GM18507 (cell line): Measurements from ENCODE around the gene ZNF799.
"Not testable (repeated sequence)": the region's sequence is repeated elsewhere in the genome, so short reads cannot be mapped to it uniquely, and the experiment has no call there.

Experiments used
- DNase-seq: peaks from one replicate; pipeline ENCODE4 v3.0.0; 2011; ENCODE audit warnings: low read depth; ENCODE audit not compliant: insufficient read length; ENCODE audit errors: extremely low spot score
- FAIRE-seq: peaks from 2 replicates; lab custom pipeline; 2011; peaks lifted over from hg19 to GRCh38; lab: Jason Lieb, UNC

ZNF799 gene

DNA sequence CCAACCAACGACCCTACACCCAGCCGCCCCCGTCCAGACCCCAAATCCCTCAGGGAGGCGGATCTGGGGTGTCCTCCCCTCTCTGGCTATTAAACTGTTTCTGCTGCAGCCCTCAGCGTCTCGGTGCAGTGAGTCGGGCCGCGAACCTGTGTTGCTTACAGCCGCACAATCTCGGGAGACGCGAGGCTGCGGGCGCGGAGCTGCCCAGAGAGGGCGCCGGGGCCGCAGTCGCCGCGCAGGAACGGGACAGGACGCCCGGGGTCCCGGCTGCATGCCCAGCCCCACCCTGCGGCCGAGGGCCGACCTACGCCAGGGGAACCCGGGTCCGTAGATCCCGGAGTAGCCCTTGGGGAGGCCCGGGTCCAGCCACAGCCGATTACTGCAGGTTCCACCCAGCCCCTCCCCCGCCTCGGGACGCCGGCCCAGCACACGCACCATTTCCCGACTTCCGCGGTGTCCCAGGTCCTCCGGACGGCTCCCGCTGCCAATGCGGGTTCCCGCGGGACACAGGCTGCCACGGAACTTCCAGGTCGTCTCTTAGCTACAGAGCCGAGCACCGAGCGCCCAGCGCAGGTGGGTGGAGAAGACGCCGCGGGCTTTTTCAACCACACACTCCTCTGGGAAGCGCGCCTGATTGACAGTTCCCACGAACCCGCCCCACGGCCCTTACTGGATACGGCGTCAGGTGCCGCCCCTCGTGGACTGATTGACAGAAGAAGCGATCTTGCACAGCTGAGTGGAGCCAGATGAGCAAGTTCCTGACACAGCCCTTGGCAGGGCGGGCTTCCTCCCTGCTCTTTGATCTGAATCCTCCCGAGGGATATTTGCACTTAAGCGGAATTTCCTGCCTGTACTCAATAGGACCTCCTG is at the start of gene ZNF799:
Gene ZNF799, minus strand, starts transcription at position 639 of the 870 bp plus-strand sequence. Its CDS starts 201 bp downstream, at position 438.
- FAIRE-seq (peak; percentile 93), DNase-seq (peak; percentile 58)

DNA sequence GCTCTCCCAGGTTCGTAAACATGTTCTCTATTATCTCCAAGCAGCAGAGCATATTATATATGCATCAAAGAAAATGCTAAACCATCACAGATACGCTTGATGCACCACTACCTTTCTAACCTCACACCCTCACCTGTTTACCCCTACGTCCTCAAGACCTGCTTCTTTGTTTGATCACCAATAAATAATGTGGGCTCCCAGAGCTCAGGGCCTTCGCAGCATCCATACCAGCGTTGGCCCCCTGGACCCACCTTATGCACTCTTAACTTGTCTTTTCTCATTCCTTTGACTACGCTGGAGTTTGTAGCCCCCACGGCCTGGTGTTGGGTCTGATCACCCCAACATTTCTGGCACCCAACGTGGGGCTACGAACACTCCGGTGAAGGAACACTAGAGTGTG is 49.8 kb upstream of the ZNF799 start:
- no peak for FAIRE-seq
- DNase-seq = no peak

DNA sequence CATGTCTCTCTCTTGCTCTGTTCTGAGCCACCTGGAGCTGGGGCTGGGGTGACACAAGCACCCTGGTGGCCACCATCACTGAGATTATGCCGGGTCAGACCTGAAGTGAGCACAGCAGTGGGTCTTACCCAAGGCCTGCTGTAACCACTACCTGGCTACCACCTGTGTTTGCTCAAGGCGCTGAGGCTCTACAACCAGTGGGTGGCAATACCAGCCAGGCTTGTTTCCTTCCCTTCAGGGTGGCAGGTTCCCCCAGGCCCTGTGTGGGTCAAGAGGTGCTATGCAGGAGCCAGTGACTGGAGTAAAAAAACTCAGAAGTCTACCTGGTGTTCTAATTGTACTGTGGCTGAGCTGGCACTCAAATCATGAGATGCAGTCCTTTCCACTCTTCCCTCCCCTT is 47.7 kb upstream of the ZNF799 start:
- FAIRE-seq (no peak), DNase-seq (no peak)

DNA sequence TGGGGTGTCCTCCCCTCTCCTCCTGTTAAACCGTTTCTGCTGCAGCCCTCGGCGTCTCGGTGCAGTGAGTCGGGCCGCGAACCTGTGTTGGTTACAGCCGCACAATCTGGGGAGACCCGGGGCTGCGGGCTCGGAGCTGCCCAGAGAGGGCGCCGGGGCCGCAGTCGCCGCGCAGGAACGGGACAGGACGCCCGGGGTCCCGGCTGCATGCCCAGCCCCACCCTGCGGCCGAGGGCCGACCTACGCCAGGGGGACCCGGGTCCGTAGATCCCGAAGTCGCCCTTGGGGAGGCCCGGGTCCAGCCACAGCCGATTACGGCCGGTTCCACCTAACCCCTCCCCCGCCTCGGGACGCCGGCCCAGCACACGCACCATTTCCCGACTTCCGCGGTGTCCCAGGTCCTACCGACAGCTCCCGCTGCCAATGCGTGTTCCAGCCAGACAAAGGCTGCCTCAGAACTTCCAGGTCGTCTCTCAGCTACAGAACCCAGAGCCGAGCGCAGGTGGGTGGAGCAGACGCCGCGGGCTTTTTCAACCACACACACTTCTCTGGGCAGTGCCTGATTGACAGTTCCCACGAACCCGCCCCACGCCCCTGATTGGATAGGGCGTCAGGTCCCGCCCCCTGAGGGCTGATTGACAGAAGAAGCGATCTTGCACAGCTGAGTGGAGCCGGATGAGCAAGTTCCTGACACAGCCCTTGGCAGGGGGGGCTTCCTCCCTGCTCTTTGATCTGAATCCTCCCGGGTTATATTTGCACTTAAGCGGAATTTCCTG is 39.7 kb upstream of the ZNF799 start, which contains the start of gene ZNF443:
Gene ZNF443, minus strand, starts transcription at position 481 of the 776 bp plus-strand sequence. Its CDS starts 107 bp downstream, at position 374.
- FAIRE-seq = peak; percentile 99
- peak; percentile 76 for DNase-seq

DNA sequence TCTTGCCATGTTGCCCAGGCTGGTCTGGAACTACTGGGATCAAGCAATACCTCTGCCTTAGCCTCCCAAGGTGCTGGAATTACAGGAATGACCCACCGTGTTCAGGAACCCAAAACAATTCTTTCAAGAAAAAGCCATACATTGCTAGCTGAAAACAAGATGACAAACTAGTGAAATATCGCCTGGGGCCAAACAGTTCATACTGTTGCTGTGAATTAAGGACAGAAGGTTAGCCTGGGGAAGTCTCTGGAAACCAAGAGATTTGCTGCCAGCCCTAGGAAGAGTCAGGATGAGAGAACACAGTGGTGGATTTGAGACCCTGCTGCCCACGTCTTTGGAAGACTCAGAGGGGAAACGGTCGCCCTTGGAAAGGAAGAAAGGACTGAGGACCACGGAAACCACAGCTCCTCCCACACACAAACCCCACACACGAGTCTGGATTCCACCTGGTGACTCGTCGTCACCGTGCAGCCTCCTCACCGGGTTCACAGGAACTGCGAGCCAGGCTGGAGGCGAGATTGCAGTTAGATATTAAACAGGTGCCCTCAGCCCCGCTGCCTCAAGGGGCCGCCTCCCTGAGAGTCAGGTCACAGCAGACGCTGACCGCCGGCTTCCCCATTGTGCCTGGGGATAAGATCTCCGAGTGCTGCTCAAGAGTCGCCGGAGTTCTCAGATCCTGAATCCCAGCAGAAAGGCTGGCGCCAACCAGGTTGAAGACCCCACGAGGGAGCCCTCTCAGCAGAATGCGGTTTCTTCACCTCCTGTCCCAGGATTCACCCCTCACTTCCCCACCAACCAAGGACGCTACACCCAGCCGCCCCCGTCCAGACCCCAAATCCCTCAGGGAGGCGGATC is 38.8 kb upstream of the ZNF799 start:
- FAIRE-seq = peak; percentile 97
- not testable (repeated sequence) for DNase-seq

DNA sequence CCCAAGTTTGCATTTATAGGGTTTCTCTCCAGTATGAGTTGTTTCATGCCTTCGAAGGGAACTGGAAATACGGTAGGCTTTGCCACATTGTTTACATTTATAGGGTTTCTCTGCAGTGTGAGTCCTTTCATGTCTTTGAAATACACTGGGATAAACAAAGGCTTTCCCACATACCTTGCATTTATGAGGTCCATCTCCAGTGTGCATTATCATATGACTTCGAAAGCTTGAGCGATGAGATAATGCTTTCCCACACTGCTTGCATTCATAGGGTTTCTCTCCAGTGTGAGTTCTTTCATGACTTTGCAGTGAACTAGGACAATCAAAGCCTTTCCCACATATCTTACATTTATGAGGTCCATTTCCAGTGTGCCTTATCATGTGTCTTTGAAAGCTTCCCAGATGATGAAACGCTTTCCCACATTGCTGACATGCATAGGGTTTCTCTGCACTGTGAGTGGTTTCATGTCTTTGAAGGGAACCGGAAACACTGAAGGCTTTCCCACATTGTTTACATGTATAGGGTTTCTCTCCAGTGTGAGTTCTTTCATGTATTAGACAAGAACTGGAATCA is 29.7 kb upstream of the ZNF799 start:
- not testable (repeated sequence) for FAIRE-seq, DNase-seq

DNA sequence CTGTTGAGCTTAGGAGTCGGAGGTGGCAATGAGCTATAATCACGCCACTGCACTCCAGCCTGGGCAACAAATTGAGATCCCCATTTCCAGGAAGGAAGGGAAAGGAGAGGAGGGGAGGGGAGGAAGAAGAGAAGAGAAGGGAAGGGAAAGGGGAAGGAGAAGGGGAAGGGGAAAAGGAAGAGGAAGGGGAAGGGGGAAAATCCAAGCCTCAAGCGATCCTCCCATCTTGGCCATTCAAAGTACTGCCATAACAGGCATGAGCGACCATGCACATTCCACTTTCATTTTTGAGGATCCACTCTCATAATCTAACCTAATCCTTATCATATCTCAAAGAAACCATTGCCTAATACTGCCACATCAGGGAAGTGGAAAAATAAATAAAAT is 24.8 kb upstream of the ZNF799 start:
- FAIRE-seq = no peak
- DNase-seq = no peak

DNA sequence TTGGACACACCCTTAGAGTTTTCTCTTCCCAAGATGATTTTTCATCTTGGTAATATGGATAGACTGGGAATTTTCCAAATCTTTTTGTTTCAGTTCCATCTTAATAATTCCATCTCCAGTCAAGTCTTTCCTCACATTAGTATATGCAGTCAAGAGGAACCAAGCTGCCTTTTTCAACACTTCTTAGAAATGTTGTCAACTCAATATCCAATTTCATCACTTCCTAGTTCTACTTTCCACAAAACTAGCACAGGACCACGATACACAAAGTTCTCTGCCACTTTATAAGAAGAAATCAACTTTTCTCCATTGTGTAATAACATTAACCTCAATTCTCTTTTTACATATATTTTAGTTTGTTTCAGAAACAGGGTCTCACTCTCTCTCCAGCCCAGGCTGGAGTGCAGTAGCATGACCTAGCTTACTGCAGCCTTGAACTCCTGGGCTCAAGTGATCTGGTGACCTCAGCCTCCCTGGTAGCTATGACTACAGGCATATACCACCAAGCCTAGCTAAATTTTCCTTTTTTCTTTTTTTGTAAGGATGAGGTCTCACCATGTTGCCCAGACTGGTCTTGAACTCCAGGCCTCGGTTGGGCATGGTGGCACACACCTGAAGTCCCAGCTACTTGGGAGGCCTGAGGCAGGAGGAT is 24.3 kb upstream of the ZNF799 start:
- no peak for DNase-seq
- no peak for FAIRE-seq

DNA sequence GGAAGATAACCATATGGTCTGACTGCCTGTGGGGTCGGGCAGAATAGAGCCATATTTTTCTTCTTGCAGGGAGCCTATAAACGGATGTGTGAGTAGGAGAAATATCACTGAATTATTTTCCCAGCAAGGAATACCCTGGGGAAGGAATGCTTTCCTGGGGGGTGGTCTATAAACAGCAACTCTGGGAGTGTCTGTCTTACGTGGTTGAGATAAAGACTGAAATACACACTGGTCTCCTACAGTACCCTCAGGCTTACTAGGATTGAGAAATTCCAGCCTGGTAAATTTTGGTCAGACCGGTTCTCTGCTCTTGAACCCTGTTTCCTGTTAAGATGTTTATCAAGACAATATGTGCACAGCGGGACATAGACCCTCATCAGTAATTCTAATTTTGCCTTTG is 16.2 kb upstream of the ZNF799 start:
- not testable (repeated sequence) for FAIRE-seq, DNase-seq

DNA sequence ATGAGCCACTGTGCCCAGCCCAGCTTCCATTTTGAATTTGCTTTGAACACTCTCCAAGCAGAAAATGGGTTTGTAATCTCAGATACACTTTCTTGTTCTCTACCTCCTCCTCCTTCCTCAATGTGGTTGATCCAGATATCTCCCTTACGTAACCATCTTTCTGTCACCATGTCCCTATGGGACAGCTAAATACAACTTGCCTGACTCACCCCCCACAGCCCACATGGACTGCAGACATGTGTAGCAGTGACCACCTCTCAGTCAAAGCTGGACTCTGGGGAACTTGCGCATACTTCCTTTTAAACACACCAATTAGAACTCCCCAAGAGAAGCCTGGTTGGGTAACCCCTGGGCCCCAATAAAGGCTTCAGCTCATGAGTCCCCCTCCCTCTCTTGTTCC is 10.8 kb upstream of the ZNF799 start:
- FAIRE-seq (no peak), DNase-seq (no peak)

DNA sequence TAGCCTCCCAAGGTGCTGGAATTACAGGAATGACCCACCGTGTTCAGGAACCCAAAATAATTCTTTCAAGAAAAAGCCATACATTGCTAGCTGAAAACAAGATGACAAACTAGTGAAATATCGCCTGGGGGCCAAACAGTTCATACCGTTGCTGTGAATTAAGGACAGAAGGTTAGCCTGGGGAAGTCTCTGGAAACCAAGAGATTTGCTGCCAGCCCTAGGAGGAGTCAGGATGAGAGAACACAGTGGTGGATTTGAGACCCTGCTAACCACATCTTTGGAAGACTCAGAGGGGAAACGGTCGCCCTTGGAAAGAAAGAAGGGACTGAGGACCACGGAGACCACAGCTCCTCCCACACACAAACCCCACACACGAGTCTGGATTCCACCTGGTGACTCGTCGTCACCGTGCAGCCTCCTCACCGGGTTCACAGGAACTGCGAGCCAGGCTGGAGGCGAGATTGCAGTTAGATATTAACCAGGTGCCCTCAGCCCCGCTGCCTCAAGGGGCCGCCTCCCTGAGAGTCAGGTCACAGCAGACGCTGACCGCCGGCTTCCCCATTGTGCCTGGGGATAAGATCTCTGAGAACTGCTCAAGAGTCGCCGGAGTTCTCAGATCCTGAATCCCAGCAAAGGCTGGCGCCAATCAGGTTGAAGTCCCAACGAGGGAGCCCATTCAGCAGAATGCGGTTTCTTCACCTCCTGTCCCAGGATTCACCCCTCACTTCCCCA is 1.0 kb downstream of the ZNF799 start:
- DNase-seq = not testable (repeated sequence)
- FAIRE-seq = peak; percentile 95

DNA sequence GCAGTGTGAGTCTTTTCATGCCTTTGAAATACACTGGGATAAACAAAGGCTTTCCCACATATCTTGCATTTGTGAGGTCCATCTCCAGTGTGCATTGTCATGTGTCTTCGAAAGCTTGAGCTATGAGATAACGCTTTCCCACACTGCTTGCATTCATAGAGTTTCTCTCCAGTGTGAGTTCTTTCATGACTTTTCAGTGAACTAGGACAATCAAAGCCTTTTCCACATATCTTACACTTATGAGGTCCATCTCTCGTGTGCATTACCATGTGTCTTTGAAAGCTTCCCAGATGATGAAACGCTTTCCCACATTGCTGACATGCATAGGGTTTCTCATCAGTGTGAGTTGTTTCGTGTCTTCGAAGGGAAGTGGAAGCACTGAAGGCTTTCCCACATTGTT is 9.9 kb downstream of the ZNF799 start:
- DNase-seq, FAIRE-seq: not testable (repeated sequence)

DNA sequence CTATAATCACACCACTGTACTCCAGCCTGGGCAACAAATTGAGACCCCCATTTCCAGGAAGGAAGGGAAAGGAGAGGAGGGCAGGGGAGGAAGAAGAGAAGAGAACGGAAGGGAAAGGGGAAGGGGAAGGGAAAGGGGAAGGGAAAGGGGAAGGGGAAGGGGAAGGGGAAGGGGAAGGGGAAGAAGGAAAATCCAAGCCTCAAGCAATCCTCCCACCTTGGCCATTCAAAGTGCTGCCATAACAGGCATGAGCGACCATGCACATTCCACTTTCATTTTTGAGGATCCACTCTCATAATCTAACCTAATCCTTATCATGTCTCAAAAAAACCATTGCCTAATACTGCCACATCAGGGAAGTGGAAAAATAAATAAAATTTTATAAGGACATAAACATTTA is 14.7 kb downstream of the ZNF799 start:
- not testable (repeated sequence) for FAIRE-seq, DNase-seq

DNA sequence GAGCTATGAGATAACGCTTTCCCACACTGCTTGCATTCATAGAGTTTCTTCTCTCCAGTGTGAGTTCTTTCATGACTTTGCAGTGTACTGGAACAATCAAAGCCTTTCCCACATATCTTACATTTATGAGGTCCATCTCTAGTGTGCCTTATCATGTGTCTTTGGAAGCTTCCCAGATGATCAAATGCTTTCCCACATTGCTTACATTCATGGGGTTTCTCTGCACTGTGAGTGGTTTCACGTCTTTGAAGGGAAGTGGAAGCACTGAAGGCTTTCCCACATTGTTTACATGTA is 20.7 kb downstream of the ZNF799 start:
- FAIRE-seq (no peak), DNase-seq (no peak)

DNA sequence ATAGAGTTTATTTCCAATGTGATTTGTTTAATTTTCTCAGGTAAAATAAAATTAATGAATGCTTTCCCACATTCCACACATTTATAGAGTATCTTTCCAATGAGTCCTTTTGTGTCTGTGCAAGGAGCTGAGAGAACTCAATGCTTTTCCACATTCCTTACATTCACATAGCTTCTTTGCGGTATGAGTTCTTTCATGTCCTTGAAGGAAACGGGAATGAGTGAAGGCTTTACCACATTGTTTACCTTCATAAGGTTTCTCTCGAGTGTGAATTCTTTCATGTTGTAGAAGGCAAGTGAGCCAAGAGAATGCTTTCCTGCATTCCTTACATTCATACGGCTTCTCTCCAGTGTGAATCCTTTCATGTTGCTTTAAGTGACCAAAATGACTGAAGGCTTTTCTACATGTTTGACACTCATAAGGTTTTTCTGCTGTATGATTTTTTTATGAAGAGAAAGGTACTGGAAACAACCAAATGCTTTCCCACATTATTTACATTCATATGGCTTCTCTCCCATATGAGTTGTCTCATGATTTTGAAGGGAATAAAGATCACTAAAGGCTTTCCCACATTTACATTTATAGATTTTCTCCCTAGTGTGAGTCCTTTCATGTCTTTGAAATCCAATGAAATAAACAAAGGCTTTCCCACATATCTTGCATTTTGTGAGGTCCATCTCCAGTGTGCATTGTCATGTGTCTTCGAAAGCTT is 21.2 kb downstream of the ZNF799 start:
- FAIRE-seq = no peak
- no peak for DNase-seq

DNA sequence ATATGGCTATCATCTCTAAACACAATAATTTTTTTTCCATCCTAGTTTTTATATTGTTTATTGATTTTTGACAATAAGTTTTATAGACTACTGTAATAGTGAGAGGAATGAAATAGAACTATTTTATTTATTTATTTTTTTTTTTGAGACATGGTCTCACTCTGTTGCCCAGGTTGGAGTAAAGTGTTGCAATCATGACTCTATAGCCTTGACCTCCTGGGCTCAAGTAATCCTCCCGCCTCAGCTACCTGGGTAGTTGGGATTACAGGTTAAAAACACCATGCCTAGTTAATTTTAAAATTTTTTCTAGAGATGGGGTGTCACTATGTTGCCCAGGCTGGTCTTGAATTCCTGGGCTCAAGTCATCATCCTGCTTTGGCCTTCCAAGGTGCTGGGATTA is 27.0 kb downstream of the ZNF799 start:
- DNase-seq (no peak), FAIRE-seq (no peak)

DNA sequence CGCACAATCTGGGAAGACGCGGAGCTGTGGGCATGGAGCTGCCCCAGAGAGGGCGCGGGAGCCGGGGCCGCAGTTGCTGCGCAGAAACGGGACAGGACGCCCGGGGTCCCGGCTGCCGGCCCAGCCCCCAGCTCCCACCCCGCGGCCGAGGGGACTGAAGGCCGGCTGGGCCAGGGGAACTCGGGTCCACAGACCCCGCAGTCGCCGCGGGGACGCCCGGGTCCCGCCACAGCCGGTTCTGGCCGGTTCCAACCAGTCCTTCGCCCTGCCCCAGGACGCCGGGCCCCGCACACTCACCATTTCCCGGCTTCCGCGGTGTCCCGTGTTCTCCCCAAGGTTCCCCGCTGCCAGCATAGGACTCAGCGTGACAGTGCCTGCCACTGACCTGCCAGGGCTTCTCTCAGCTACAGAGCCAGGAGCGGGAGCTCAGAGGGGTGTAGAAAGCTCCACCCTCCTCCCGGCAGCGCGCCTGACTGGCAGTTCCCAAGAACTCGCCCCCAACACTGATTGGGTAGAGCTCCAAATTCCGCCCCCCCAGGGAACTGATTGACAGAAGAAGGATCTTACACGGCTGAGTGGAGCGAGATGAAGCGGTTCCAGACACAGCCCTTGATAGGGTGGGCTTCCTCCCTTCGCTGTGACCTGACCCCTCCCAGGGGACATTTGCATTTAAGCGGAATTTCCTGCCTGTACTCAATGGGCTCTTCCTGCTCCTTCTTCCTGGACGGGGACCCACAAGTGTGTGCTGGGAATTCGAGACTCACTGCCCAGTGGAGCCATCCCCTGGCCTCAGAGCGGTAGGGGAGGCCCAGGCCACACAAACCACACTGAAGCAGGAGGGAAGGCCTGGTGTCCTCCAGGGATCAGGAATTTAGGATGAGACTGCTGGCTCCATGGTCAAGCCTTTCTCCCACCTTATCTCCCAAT is 35.6 kb downstream of the ZNF799 start, which contains the start of gene ZNF442:
Gene ZNF442, minus strand, starts transcription at position 448 of the 927 bp plus-strand sequence. CDS start 2,052 bp downstream, outside the sequence.
- FAIRE-seq (peak; percentile 93), DNase-seq (peak; percentile 77)
